H1 (cell line): ENCODE measurements around the gene XPO6. TPM values are rescaled to one million over a fixed set of nuclear protein-coding genes. Genes with fewer than 3 reads are reported as not detected.

Experiments
- CTCF ChIA-PET: fragments of 300-600 bp; sonication (Branson Sonifier 250); formaldehyde crosslinking; loops from one replicate; lab custom pipeline; 2021; ENCODE audit not compliant: partially characterized antibody; lab: Charles Lee
- POLR2A ChIA-PET: fragments of 300-600 bp; sonication (Branson Sonifier 250); formaldehyde crosslinking; loops from one replicate; lab custom pipeline; 2021; ENCODE audit warnings: inconsistent platforms; ENCODE audit not compliant: partially characterized antibody; lab: Charles Lee
- DNase-seq, 2 experiments: peaks; one replicate each; pipeline versions ENCODE4 v3.0.0 to v3.0.0-alpha.2; 2010 to 2022; ENCODE audit warnings: low spot score in 2 of 2, low read depth in 1 of 2, mixed read lengths in 1 of 2
- FAIRE-seq: peaks from 2 replicates; lab custom pipeline; 2011; peaks lifted over from hg19 to GRCh38; lab: Jason Lieb, UNC
- H2AFZ ChIP-seq: 2 replicates; pipeline ENCODE4 v1.8.1; 2012; ENCODE audit warnings: low read length, inconsistent platforms
- H2AK5ac ChIP-seq: 2 replicates; pipeline ENCODE4 v1.6.1; 2013; ENCODE audit warnings: low read depth, low read length
- H2BK120ac ChIP-seq: replicated peaks from 2 replicates; pipeline ENCODE3; 2013; ENCODE audit warnings: low read depth, low read length, inconsistent platforms
- H2BK12ac ChIP-seq: 2 replicates; pipeline ENCODE4 v1.6.1; 2013; ENCODE audit warnings: low read depth, low read length
- H2BK15ac ChIP-seq: 2 replicates; pipeline ENCODE4 v1.6.1; 2013; ENCODE audit warnings: low read length
- H2BK20ac ChIP-seq: 2 replicates; pipeline ENCODE4 v1.6.1; 2013; ENCODE audit warnings: low read length
- H2BK5ac ChIP-seq: 2 replicates; pipeline ENCODE4 v1.6.1; 2013; ENCODE audit warnings: low read depth, low read length
- H3K14ac ChIP-seq: 2 replicates; pipeline ENCODE4 v1.6.1; 2013; ENCODE audit warnings: inconsistent platforms; ENCODE audit not compliant: insufficient read length
- H3K18ac ChIP-seq: 2 replicates; pipeline ENCODE4 v1.6.1; 2013; ENCODE audit warnings: low read length; ENCODE audit errors: extremely low read depth
- H3K23ac ChIP-seq: 2 replicates; pipeline ENCODE4 v1.6.1; 2013; ENCODE audit warnings: inconsistent platforms; ENCODE audit not compliant: insufficient read length
- H3K23me2 ChIP-seq: 2 replicates; pipeline ENCODE4 v1.6.1; 2013; ENCODE audit warnings: low read depth, low read length
- H3K27ac ChIP-seq: 2 replicates; pipeline ENCODE4 v1.6.1; 2011; ENCODE audit warnings: low read depth, low read length, inconsistent platforms
- H3K27me3 ChIP-seq, 4 experiments: replicated peaks in 1 of 4; 1 replicate in 1 of 4; 2 replicates in 3 of 4; pipeline versions ENCODE4 v1.6.1 to v1.8.1; 2011 to 2013; ENCODE audit warnings: low read length in 3 of 4, mild to moderate bottlenecking in 3 of 4, inconsistent platforms in 2 of 4, mixed read lengths in 2 of 4, moderate library complexity in 1 of 4; ENCODE audit not compliant: control insufficient read depth in 3 of 4, insufficient read depth in 3 of 4; ENCODE audit errors: extremely low read depth in 1 of 4
- H3K36me3 ChIP-seq, 4 experiments: 2 replicates each; pipeline versions ENCODE4 v1.6.1 to v1.8.1; 2011 to 2013; ENCODE audit warnings: mild to moderate bottlenecking in 4 of 4, low read length in 3 of 4, moderate library complexity in 2 of 4, control low read depth in 1 of 4, inconsistent platforms in 1 of 4; ENCODE audit not compliant: insufficient read depth in 4 of 4, control insufficient read depth in 2 of 4
- H3K4ac ChIP-seq: replicated peaks from 2 replicates; pipeline ENCODE3; 2013; ENCODE audit warnings: low read length, low read depth, mixed read lengths, inconsistent platforms; ENCODE audit not compliant: insufficient read length
- H3K4me1 ChIP-seq, 4 experiments: replicated peaks in 1 of 4; 1 replicate in 1 of 4; 2 replicates in 3 of 4; pipeline versions ENCODE4 v1.6.1 to v1.8.1; 2011 to 2013; ENCODE audit warnings: low read length in 3 of 4, inconsistent platforms in 2 of 4, mixed read lengths in 1 of 4; ENCODE audit not compliant: insufficient read depth in 4 of 4, control insufficient read depth in 3 of 4
- H3K4me2 ChIP-seq, 2 experiments: 2 replicates each; pipeline versions ENCODE4 v1.6.1 to v1.8.1; 2011 to 2013; ENCODE audit warnings: low read depth in 2 of 2, low read length in 2 of 2, control low read depth in 1 of 2, inconsistent platforms in 1 of 2, mild to moderate bottlenecking in 1 of 2; ENCODE audit not compliant: insufficient read depth in 1 of 2
- H3K4me3 ChIP-seq, 4 experiments: fragments of 200-600, 300-600 bp in 1 of 4; sonication (generic), shearing (Covaris generic), sonication (Bioruptor Twin) in 1 of 4; 2 replicates each; pipeline versions ENCODE4 v1.5.1 to v1.8.1; 2011 to 2016; ENCODE audit warnings: low read length in 4 of 4, low read depth in 3 of 4, control low read depth in 2 of 4, inconsistent platforms in 2 of 4, mild to moderate bottlenecking in 2 of 4, mixed read lengths in 1 of 4, moderate library complexity in 1 of 4; ENCODE audit not compliant: insufficient read depth in 2 of 4; ENCODE audit errors: extremely low read depth in 1 of 4
- H3K56ac ChIP-seq: replicated peaks from 2 replicates; pipeline ENCODE3; 2013; ENCODE audit warnings: low read depth, mild to moderate bottlenecking, mixed read lengths, low read length, inconsistent platforms; ENCODE audit not compliant: insufficient read length
- H3K79me1 ChIP-seq: 2 replicates; pipeline ENCODE4 v1.6.1; 2013; ENCODE audit warnings: low read depth, low read length, control low read depth
- H3K79me2 ChIP-seq, 2 experiments: 2 replicates each; pipeline versions ENCODE4 v1.6.1 to v1.8.1; 2012 to 2013; ENCODE audit warnings: low read length in 2 of 2, mild to moderate bottlenecking in 2 of 2, inconsistent platforms in 1 of 2; ENCODE audit not compliant: insufficient read depth in 2 of 2, control insufficient read depth in 1 of 2
- H3K9ac ChIP-seq, 4 experiments: replicated peaks in 1 of 4; 1 replicate in 1 of 4; 2 replicates in 3 of 4; pipeline versions ENCODE4 v1.6.1 to v1.8.1; 2011 to 2013; ENCODE audit warnings: low read depth in 3 of 4, low read length in 3 of 4, control low read depth in 2 of 4, mild to moderate bottlenecking in 2 of 4, moderate library complexity in 2 of 4, inconsistent platforms in 1 of 4; ENCODE audit errors: extremely low read depth in 1 of 4
- H3K9me3 ChIP-seq, 2 experiments: 2 replicates each; pipeline versions ENCODE4 v1.6.1 to v1.8.1; 2012 to 2013; ENCODE audit warnings: mild to moderate bottlenecking in 2 of 2, moderate library complexity in 2 of 2, control low read depth in 1 of 2, inconsistent platforms in 1 of 2, low read depth in 1 of 2, low read length in 1 of 2, mixed read lengths in 1 of 2; ENCODE audit not compliant: insufficient read depth in 2 of 2
- H4K20me1 ChIP-seq, 2 experiments: replicated peaks in 1 of 2; 2 replicates each; pipeline versions ENCODE3 to v1.8.1; 2011 to 2013; ENCODE audit warnings: inconsistent platforms in 2 of 2, low read length in 2 of 2, mild to moderate bottlenecking in 1 of 2; ENCODE audit not compliant: insufficient read depth in 2 of 2, control insufficient read depth in 1 of 2
- H4K5ac ChIP-seq: 2 replicates; pipeline ENCODE4 v1.6.1; 2013; ENCODE audit warnings: low read length, low read depth, mixed read lengths, inconsistent platforms; ENCODE audit not compliant: insufficient read length
- H4K8ac ChIP-seq: 2 replicates; pipeline ENCODE4 v1.8.0; 2013; ENCODE audit warnings: mild to moderate bottlenecking, moderate library complexity, low read length, inconsistent platforms; ENCODE audit not compliant: insufficient read depth; ENCODE audit errors: extremely low read depth
- H4K91ac ChIP-seq: replicated peaks from 2 replicates; pipeline ENCODE3; 2013; ENCODE audit warnings: low read length, mixed read lengths, inconsistent platforms; ENCODE audit not compliant: insufficient read length
- CBX8 ChIP-seq: fragments of 300-800, 300-1000 bp; sonication (generic); IDR thresholded peaks from 2 replicates; pipeline ENCODE4 v1.7.1; 2016; ENCODE audit warnings: low read depth, low read length, borderline replicate concordance
- E2F6 ChIP-seq: IDR thresholded peaks from 2 replicates; pipeline ENCODE4 v1.6.1; 2012; ENCODE audit warnings: inconsistent platforms
- GTF2F1 ChIP-seq: IDR thresholded peaks from 2 replicates; pipeline ENCODE4 v1.6.1; 2012; ENCODE audit warnings: low read depth, low read length, improper control_type of control experiment, borderline replicate concordance
- HDAC2 ChIP-seq, 2 experiments: fragments of 300-600 bp in 1 of 2; sonication (generic) in 1 of 2; IDR thresholded peaks; 2 replicates each; pipeline ENCODE4 v1.6.1; 2011 to 2012; ENCODE audit warnings: low read depth in 2 of 2, low read length in 2 of 2, mild to moderate bottlenecking in 2 of 2, moderate library complexity in 2 of 2, borderline replicate concordance in 1 of 2, inconsistent platforms in 1 of 2
- KDM1A ChIP-seq: fragments of 200-600, 300-600 bp; sonication (generic); IDR thresholded peaks from 2 replicates; pipeline ENCODE4 v1.7.1; 2016; ENCODE audit warnings: mild to moderate bottlenecking, low read length, borderline replicate concordance
- RNF2 ChIP-seq: fragments of 200-900, 300-1000 bp; sonication (generic); IDR thresholded peaks from 2 replicates; pipeline ENCODE4 v1.7.1; 2016; ENCODE audit warnings: borderline replicate concordance, low read depth, mild to moderate bottlenecking, antibody characterized with exemption, low read length; ENCODE audit not compliant: poor library complexity, severe bottlenecking; ENCODE audit errors: missing control alignments
- SIX5 ChIP-seq: IDR thresholded peaks from 2 replicates; pipeline ENCODE4 v1.6.1; 2011; ENCODE audit warnings: mild to moderate bottlenecking, low read depth, low read length
- WGBS, 2 experiments: shearing (Covaris generic) in 1 of 2; methylation state at CpG; one replicate each; pipeline versions ENCODE4 v1.1.6 to v1.1.7; 2013 to 2015; ENCODE audit warnings: low lambda C conversion rate in 2 of 2, mixed read lengths in 2 of 2, inconsistent platforms in 1 of 2, low coverage in 1 of 2, missing lambda C conversion rate in 1 of 2; ENCODE audit not compliant: insufficient replicate concordance in 2 of 2, insufficient coverage in 1 of 2, insufficient read length in 1 of 2; ENCODE audit errors: extremely low coverage in 1 of 2, missing lambda C conversion rate in 1 of 2; 5-methylcytosine and 5-hydroxymethylcytosine counted together
- polyA plus RNA-seq, 7 experiments: library from polyadenylated mRNA; depleted of rRNA in 3 of 7; stranded (reverse) in 5 of 7; unstranded in 2 of 7; fragments of >200 nt in 5 of 7; fragments of 200-250 nt in 2 of 7; gene quantifications; 1 replicate in 5 of 7; 2 replicates in 1 of 7; 4 replicates in 1 of 7; pipeline versions ENCODE4 v1.2.1 to v1.2.3, GENCODE V29; 2011 to 2013; ENCODE audit warnings: missing spikeins in 2 of 7, mixed read lengths in 2 of 7
- total RNA-seq: library from RNA; stranded (reverse); fragmentation: NEBNext Ultra II Directional; extraction: Animal tissue kit (Norgen Biotek cat#: 25700); gene quantifications from 2 replicates; pipeline ENCODE4 v1.2.1, GENCODE V29; 2021
- TF ChIP-seq, protein P1 (sequence below): IDR thresholded peaks from 2 replicates; pipeline ENCODE4 v1.6.1; 2012; ENCODE audit warnings: inconsistent platforms

Gene XPO6
- total and polyA plus RNA-seq, 2 of the 8 experiments (the other 6 are each of a cell fraction or from before 2014, with no cell fraction given): 152 to 254 TPM

DNA sequence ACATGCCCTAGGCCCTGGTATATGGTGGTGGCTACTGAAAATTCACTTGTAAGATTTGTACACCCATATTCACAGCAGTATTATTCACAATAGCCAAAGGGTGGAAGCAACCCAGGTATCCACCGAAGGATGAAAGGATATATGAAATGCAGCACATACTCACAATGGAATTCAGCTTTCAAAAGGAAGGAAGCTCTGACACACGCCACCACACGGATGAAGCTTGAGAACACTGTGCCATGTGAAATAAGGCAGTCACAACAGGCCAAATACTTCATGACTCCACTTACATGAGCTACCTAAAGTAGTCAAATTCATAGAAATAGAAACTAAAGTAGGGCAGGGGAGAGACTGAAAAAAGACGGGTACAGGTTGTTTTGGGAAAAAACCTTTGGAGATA lies 2.9 kb downstream of the XPO6 start:
- H3K56ac ChIP-seq: no peak overlapping the region
- no peak overlapping the region; a peak in 2 of 7 replicates for H3K9ac ChIP-seq
- no peak for FAIRE-seq
- H2BK120ac ChIP-seq: no peak overlapping the region
- H3K4ac ChIP-seq: no peak overlapping the region
- peaks cover 8 to 23% of the 10 kb centered on the region in 2 experiments for H4K20me1 ChIP-seq
- H3K79me2 ChIP-seq: peaks cover 24 to 72% of the 10 kb centered on the region in 2 experiments
- H2BK5ac ChIP-seq: no peak overlapping the region
- H3K79me1 ChIP-seq: peaks cover 17% of the 10 kb centered on the region
- H4K91ac ChIP-seq: no peak overlapping the region
- no peaks in the 10 kb centered on the region for H3K27me3 ChIP-seq
- no peak overlapping the region for H2BK15ac ChIP-seq
- H3K9me3 ChIP-seq: no peaks in the 10 kb centered on the region
- H4K5ac ChIP-seq: no peak overlapping the region
- no peak for DNase-seq
- H2BK20ac ChIP-seq: no peak overlapping the region
- no peak overlapping the region for H3K18ac ChIP-seq
- 88% methylated on average over 4 of the region's 4 CpGs; no CpG with 5 or more reads in 1 of the 2 experiments for WGBS, 2 experiments
- H4K8ac ChIP-seq: no peak overlapping the region
- H3K4me1 ChIP-seq: peaks cover 2 to 12% (median 9%) of the 10 kb centered on the region in 4 experiments; a peak in 6 of 7 replicates
- CTCF ChIA-PET: interaction anchor here (1.0 kb wide), 1 partner anchor 70 kb away, joined by 3 read pairs; no protein-coding TSS in a partner anchor
- no peak overlapping the region for H2AK5ac ChIP-seq
- peaks cover 4 to 38% (median 17%) of the 10 kb centered on the region in 4 experiments; a peak in 6 of 8 replicates for H3K36me3 ChIP-seq
- no peak overlapping the region for H3K14ac ChIP-seq
- POLR2A ChIA-PET: interaction anchor here (1.4 kb wide), 1 partner anchor 34 kb away, joined by 3 read pairs; no protein-coding TSS in a partner anchor
- no peak overlapping the region for H3K4me2 ChIP-seq
- H2AFZ ChIP-seq: no peak overlapping the region
- H2BK12ac ChIP-seq: no peak overlapping the region
- TF ChIP-seq, protein P1, sequence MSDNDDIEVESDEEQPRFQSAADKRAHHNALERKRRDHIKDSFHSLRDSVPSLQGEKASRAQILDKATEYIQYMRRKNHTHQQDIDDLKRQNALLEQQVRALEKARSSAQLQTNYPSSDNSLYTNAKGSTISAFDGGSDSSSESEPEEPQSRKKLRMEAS: no peak
- TF ChIP-seq SIX5 (no peak), HDAC2 (IDR thresholded peaks at IDR 0.05; ENCODE audit: borderline replicate concordance in 1 of 2, low read depth in 2 of 2, low read length in 2 of 2) (no peak), KDM1A (no peak), E2F6 (no peak), GTF2F1 (no peak), RNF2 (no peak), CBX8 (no peak)
- H3K4me3 ChIP-seq: no peak overlapping the region
- H3K23me2 ChIP-seq: peaks cover 13% of the 10 kb centered on the region
- no peak overlapping the region for H3K27ac ChIP-seq
- no peak overlapping the region for H3K23ac ChIP-seq
